ENCODE data around the gene CSF2RB.
A peak's percentile ranks its signal among the peaks of the same experiment; 100 is the strongest.

CSF2RB gene

GRCh38 chr22:36966851-36967540, 53.6 kb downstream of the CSF2RB start:
- TF ChIP-seq CTCF (IDR thresholded peaks at IDR 0.05) = no peak
- DNase-seq (ENCODE audit: low spot score) = no peak
- H3K27ac ChIP-seq = no peak overlapping the region
- H3K4me3 ChIP-seq = no peak overlapping the region

DNA sequence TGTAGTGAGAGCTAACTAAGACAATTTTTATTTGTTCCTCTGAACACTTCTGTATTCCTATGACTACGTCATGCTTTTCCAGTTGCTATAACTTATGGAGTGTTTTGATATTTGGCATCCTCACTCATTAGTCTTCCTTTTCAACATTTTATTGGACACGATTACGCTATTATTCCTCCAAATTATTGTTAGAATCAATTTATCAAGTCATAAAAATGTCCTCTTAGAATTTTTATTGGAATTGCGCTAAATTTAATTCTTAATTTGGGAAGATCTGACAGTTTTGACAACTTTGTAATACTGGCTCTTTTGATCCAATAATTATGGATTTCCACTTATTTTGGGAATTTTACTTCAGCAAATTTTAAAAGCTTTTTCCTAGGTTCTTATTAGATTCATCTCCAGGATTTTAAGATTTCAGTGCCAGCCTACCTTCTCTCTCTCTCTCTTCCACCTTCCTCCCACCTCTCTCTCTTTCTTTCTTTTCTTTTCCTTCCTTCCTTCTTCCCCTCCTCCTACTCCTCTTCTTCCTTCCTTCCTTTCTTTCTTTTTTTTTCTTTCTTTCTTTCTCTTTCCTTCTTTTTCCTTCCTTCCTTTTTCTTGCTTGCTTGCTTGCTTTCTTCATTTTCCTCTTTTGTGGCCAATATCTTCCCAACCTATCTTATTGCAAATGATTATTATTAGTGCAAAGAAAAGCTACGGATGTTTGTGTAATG, 55.0 kb downstream of the CSF2RB start:
- no peak for TF ChIP-seq CTCF (IDR thresholded peaks at IDR 0.05)

GRCh38 chr22:36971341-36972125, 58.1 kb downstream of the CSF2RB start:
- no peak overlapping the region for H3K4me3 ChIP-seq
- H3K27ac ChIP-seq = no peak overlapping the region
- DNase-seq (ENCODE audit: low spot score) = no peak
- TF ChIP-seq CTCF (IDR thresholded peaks at IDR 0.05) = no peak

More for the DNA sequence above, 55.0 kb downstream of the CSF2RB start:
- no peak overlapping the region for H3K4me3 ChIP-seq
- no peak for DNase-seq (ENCODE audit: low spot score)
- H3K27ac ChIP-seq = no peak overlapping the region

GRCh38 chr22:36976606-36977005, 63.2 kb downstream of the CSF2RB start:
- no peak overlapping the region for H3K4me3 ChIP-seq
- no peak for DNase-seq (ENCODE audit: low spot score)
- TF ChIP-seq CTCF (IDR thresholded peaks at IDR 0.05) = no peak
- H3K27ac ChIP-seq = no peak overlapping the region

- DNase-seq (ENCODE audit: low spot score) = no peak
- no peak overlapping the region for H3K27ac ChIP-seq
- peak overlapping the region; percentile 68 for H3K4me3 ChIP-seq
- TF ChIP-seq CTCF (IDR thresholded peaks at IDR 0.05) = no peak
Observed at GRCh38 chr22:36977401-36977861, 64.0 kb downstream of the CSF2RB start.

GRCh38 chr22:36977947-36978660, 64.7 kb downstream of the CSF2RB start:
- peak overlapping the region; percentile 68 for H3K4me3 ChIP-seq
- TF ChIP-seq CTCF (IDR thresholded peaks at IDR 0.05) = peak; percentile 88
- no peak overlapping the region for H3K27ac ChIP-seq
- peak; percentile 88 for DNase-seq (ENCODE audit: low spot score)
